EH (cell line): ENCODE data around the gene LCN10.

Experiments used
- DNase-seq: peaks from one replicate; pipeline ENCODE4 v3.0.0-alpha.2; 2015; ENCODE audit warnings: low read depth

LCN10 gene

GRCh38 chr9:136754626-136755301 is 12.0 kb upstream of the LCN10 start:
- DNase-seq = no peak

- DNase-seq = no peak
These were observed 11.4 kb upstream of the LCN10 start for GRCh38 chr9:136754059-136754572.

- no peak for DNase-seq
These were observed 10.8 kb upstream of the LCN10 start for GRCh38 chr9:136753371-136754058.

- no peak for DNase-seq
These were observed 9.1 kb upstream of the LCN10 start for GRCh38 chr9:136751814-136752213.

GRCh38 chr9:136751244-136751643 is 8.5 kb upstream of the LCN10 start:
- DNase-seq = no peak

- DNase-seq = no peak
These were observed 7.8 kb upstream of the LCN10 start for GRCh38 chr9:136750526-136750925.

GRCh38 chr9:136748666-136749611 is 6.2 kb upstream of the LCN10 start:
- no peak for DNase-seq

GRCh38 chr9:136748201-136748600 is 5.5 kb upstream of the LCN10 start, which contains the start of gene LCN6:
Gene LCN6 (minus strand): TSS chr9:136748525. CDS start chr9:136748483, 42 bp downstream.
- no peak for DNase-seq

- DNase-seq = no peak
These were observed 4.7 kb upstream of the LCN10 start for GRCh38 chr9:136747161-136748060.

GRCh38 chr9:136746621-136747020 is 3.9 kb upstream of the LCN10 start:
- no peak for DNase-seq

- no peak for DNase-seq
These were observed 3.4 kb upstream of the LCN10 start for GRCh38 chr9:136746155-136746490.

- no peak for DNase-seq
These were observed 2.8 kb upstream of the LCN10 start for GRCh38 chr9:136745389-136746154.

- DNase-seq = no peak
These were observed 2.0 kb upstream of the LCN10 start for GRCh38 chr9:136744773-136745172.

- no peak for DNase-seq
These were observed 985 bp upstream of the LCN10 start for GRCh38 chr9:136743639-136744211.

GRCh38 chr9:136741883-136742571 is 713 bp downstream of the LCN10 start:
- DNase-seq = no peak

GRCh38 chr9:136740971-136741882 is 1.5 kb downstream of the LCN10 start:
- peak; percentile 34 for DNase-seq

GRCh38 chr9:136740491-136740890 is 2.2 kb downstream of the LCN10 start:
- no peak for DNase-seq

GRCh38 chr9:136740069-136740468 is 2.7 kb downstream of the LCN10 start:
- no peak for DNase-seq

GRCh38 chr9:136739509-136739908 is 3.2 kb downstream of the LCN10 start:
- no peak for DNase-seq
